GM19467 (cell line): ENCODE results near the gene LPP.
"Not testable (repeated sequence)": the region's sequence is repeated elsewhere in the genome, so short reads cannot be mapped to it uniquely, and the experiment has no call there.

Source experiments
- ATAC-seq: cut with Tn5 transposase; IDR thresholded peaks from one replicate; pipeline ENCODE4 v1.9.1; 2021; ENCODE audit warnings: mild to moderate bottlenecking, moderate library complexity; ENCODE audit not compliant: unreplicated experiment

LPP gene

DNA sequence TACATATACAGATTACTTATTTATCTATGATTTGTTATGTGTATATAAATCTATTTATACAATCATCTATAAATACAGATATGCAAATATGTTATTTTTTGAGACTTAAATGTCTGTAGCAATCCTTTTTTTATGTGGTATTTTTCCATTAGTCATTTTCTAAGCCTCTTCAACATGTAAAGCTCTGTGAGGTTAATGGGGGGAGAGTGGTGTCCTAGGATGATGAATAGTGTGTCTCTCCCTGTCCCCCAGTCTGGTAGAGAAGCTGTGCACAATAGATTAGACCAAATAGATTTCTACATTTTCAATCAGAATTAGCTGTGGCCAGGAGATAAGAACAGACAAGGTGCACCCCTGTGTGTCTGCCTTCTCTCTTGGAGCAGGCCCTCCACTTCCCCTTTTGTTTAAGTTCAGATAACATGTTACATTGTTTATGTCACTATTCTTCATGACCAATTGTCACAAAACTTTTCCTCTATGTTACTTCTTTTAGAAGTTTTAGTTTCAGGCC lies 453.9 kb downstream of the LPP start:
- no peak for ATAC-seq

DNA sequence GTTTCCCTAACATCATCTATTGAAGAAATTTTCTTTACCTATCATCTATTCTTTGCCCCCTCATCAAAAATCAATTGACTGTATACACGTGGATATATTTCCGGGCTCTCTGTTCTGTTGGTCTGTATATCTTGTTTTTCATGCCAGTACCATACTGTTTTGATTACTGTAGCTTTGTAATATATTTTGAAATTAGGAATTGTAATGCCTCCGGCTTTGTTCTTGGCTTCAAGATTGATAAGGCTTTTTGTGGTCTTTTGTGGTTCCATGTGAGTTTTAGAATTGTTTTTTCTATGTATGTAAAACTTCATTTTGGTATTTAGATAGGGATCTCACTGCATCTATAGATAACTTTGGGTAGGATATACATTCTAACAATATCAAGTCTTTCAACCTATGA lies 454.4 kb downstream of the LPP start:
- no peak for ATAC-seq

DNA sequence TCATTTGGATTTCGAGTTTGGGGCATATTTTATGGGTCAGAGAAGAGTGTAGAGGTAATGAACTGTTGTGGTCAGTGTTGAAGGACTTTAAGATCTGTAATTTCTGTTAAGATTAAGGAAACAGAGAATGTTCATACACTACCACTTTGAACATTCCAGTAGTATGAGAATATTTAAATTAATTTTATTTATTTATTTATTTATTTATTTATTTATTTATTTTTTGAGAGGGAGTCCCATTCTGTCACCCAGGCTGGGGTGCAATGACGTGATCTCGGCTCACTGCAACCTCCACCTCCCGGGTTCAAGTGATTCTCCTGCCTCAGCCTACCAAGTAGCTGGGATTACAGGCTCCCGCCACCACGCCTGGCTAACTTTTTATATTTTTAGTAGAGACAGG lies 459.8 kb downstream of the LPP start:
- not testable (repeated sequence) for ATAC-seq

DNA sequence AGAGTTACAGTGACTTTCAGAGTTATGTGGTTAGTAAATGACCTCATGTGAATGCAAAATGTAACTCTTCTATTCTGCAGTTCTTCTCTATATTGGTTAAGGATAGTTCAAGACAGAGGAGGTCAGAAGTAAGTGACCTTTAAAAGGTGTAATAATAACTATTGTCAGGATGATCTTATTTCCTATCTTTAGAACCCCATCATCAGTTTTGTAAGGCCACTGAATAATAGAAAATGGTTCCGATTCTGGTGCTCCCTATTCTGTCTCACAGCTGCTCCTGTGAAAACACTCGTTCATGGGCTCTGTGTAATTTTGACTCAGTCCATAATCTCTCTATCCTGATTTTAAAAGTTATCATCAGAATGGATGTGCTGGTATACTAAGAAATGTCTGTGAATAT lies 463.3 kb downstream of the LPP start:
- ATAC-seq = no peak

DNA sequence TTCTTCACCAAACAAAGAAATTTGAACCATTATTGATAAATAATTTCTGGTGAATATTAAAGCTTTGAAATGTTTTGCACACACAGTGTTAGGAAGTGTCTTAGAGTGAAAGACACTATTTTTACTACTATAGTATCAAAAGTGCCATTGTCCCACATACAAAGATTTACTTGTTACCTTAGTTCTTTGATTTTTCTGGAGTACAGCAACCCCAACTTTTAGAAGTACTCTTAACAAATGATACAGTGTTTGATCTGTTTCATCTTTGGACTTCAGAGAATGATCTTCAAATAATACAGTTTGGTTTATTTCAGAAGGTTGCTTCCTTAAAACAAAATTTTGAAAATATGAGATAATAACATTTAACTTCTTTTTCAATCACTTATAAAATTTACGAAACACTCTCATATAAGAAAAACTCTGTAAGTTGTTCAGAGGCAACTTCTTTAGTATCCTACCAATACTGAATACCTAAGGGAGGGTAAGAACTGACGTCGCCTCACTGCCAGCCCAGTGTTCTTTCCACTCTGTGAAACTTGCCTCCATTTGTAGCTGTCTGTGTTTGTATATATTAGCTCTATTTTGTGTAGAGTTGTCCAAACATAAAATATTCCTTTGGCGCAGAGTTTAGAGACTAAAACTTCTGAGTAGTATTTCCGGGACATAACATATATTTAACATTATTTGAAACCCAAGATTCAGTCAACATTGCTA lies 464.2 kb downstream of the LPP start:
- no peak for ATAC-seq

DNA sequence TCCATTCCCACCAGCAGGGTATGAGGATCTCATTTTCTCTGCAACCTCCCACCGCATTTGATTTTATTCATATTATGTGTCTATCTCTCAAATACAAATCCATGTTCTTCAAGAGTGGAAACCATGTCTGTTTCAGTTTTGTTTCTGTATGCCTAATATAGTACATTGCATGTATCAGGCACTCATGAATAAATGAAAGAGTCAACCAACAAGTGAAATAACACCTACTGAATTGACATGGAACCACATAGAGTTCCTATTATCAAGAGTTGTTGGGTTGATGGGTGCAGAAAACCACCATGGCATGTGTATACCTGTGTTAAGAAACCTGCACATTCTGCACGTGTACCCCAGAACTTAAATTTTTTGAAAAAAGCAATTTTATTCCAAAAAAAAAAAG lies 466.8 kb downstream of the LPP start:
- no peak for ATAC-seq

DNA sequence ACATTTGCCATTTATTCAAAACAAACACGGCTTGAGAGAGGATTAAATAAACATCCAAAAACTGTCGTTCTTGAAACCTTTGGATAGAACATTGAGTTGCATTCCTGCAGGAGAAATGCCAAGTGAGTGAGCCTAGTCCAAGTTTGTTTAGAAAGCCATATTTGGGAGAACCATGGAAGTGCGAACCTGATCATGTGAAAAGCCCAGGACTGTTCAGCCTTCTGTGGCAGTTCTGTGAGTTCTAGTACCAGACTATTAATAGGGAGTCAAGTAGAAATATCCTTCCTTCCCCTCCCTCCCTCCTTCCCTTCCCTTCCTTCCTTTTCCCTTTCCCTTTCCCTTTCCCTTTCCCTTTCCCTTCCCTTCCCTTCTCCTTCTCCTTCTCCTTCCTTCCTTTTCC lies 470.4 kb downstream of the LPP start:
- ATAC-seq = no peak

DNA sequence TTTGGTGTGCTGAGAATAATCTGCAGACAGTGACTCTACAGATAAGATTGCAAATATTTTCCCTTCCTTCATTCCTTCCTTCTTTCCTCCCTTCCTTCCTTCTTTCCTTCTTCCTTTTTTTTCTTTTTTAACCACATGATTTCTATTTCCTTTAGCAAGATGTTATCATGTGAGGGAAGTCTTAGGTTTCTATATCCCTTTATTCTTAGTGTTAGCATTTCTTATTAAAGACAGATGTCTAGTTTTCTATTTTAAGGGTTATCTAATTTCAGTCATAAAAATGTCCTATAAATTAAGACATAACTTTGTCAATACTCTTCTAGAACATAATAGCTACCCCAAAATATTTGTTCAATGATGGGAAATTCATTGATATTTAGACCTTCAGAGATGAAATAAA lies 470.9 kb downstream of the LPP start:
- no peak for ATAC-seq

DNA sequence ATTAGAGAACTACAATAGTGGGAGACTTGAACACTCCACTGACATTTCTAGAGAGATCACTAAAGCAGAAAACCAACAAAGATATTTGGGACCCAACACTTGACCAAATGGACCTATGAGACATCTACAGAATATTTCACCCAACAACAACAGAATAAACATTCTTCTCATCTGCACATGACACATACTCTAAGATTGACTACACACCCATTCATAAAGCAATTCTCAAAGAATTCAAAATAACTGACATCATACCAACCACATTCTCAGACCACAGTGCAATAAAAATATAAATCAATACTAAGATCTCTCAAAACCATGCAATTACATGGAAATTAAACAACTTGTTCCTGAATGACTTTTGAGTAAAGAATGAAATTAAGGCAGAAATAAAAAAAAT lies 473.7 kb downstream of the LPP start:
- ATAC-seq = no peak

DNA sequence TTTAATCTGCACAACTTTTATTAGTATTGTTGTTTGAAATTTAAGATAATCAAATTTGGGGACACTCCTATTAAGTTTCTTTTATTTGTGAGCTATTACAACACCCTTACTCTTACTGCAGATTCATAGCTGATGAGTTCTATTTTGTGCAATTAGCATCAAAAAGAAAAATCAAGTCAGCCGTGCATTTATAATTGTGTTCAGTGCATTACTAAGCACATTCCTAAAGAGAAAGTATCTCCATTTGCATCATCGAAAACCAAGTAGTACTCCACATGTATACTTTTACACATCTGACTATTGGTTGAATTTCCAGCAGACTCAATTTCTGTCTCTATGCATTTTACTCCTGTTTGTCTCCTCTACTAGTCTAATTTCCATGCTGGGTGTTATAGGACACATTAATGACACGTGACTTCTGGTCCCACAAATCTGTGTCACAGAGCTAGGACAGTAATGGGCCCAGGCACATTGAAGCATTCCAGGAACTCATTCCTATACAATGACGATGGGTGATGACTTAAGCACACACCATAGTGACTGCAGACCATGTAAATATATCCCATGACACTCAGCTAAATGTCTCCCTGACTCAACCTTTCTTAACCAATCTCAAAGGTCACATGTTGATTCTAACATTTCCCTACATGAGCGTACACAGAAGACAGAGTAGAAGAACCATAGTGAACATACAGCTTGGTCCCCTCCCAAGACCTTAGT lies 477.5 kb downstream of the LPP start:
- ATAC-seq = no peak

DNA sequence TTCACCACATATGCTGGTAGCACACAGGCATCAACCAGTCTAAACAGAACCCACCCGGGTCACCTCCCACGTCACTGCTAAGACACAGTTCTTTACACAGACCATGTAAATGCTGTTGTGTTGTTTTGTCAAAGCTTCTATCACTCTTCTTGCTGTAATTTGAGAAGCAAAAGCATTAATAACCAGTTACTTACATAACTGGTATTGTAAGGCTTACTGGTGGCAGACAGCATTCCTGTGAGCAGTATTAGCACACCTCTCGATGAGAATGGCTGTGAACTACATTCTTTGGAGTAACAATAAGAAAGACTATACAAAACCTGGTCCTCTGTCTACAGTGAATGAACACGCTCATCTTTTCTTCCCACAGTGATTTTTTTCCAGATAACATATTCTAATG lies 479.2 kb downstream of the LPP start:
- ATAC-seq = no peak

DNA sequence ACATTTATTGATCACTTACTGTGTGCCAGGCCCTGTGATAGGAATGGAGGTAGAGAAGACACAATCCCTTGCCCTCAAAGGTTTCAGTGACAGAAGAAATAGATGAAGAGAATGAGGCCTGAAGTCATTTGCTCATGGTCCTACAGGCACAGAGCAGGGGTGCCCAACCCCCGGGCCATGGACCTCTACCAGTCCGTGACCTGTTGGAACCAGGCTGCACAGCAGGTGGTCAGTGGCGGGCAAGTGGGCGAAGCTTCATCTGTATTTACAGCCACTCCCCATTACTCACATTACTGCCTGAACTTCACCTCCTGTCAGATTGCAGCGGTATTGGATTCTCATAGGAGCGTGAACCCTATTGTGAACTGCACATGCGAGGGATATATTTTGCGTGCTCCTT lies 480.3 kb downstream of the LPP start:
- ATAC-seq = no peak

DNA sequence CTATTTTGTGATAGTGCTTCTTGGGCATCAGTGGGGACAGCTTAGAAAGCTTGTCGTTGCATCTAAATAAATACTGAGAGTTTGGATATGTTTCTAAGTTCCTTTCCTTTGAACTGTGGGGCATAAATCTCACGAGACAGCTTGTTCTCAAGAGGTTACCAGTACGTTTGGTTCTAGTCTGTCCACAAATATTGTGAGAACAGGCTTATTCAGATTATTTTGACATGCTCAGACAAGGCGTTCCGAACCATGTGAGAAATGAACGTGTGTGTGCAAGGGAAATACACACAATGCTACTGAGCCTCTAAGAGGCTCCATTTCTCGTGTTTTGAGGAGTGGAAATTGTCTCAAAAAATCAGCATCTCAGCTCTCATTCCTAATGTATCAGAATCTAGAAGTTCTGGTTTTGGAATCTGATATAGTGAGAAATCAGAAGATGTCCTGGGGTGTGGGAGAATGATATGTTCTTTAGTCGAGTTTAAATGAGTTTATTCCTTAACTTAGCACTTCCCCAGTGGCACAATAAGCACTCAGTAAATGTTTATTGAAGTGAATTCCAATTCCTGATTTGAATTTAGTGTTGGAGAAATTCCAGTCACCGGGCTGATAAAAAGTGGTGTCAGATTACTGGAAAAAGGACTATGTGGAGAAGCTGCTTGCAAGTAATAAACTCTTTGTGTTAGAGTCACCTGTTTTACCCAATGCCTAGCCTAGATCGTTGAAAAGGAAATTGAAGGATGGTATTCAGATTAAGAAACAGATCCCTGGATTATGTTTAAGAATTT lies 481.5 kb downstream of the LPP start:
- no peak for ATAC-seq

DNA sequence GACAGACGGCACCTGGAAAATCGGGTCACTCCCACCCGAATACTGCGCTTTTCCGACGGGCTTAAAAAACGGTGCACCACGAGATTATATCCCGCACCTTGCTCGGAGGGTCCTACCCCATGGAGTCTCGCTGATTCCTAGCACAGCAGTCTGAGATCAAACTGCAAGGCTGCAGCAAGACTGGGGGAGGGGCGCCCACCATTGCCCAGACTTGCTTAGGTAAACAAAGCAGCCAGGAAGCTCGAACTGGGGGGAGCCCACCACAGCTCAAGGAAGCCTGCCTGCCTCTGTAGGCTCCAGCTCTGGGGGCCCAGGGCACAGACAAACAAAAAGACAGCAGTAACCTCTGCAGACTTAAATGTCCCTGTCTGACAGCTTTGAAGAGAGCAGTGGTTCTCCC lies 482.3 kb downstream of the LPP start:
- not testable (repeated sequence) for ATAC-seq

DNA sequence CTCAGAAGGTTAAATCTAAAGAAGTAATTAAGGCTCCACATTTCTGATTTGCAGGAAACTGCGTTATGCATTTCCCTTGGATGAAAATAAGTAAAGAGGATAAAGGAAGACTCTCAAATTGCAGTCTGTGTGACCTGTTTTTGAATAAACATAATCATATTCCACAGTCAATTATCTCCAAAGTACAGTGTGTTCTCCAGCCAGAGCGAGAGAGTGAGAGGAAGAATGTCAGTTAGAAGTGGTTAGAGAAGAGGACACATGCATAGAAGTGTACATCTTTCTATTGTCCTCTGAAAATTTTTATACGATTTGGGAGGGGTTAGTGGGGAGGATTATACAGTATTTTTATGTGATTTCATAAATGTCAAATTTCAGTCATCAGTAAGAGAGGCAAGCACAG lies 487.1 kb downstream of the LPP start:
- no peak for ATAC-seq

DNA sequence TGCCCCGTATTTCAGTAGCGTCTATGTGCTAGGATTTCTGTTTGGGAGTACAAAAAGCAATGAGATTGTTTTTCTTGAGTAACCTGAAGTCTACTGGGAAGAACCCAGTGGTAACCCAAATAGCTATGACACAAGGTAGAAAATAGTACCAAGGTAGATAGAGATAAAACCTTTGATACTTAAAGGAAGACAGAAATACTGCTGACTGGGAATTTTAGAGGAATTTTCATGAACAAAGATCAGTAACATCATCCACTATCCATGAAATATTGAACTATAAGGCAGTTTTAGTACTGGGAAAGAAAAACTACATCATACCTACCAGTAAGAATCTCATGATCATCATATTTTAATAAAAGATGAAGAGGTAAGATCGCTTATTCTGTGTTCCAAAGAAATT lies 489.8 kb downstream of the LPP start:
- no peak for ATAC-seq

DNA sequence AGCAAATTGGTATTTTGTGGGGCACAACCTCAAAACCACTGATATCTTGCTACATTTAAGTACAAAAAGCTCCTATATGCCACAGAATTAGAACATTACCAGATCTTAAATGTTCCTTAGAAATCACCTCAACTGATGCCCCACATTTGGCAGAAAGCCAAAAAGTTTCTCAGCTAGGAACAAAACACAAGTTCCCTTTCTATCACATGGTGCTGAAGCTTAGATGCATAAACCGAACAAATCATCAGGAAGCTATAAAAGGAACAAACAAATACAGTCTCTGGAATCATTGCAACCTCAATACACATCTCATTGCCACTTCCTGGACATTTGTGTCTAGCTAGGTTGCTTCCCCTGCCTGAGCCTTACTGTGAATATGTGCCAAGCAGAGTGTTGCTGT lies 492.6 kb downstream of the LPP start:
- ATAC-seq = no peak

DNA sequence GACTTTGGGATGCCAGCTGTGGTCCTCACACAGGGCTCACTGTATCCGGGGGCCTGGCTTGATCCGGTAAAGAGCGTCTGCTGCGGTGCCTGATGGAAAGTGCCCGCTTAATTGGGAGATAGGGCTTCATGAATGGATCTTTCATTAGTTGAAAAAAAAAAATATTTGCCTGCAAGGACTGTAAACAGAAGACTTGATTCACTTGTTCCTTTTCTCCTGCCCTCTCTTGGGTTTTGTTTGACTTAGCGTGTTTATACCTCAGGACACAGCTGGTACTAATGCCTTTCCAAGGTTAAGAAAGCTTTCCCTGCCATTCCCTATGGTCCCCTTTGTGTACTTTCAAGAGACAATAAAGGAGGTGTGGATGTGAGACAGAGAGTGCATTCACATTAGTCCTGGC lies 493.3 kb downstream of the LPP start:
- no peak for ATAC-seq

DNA sequence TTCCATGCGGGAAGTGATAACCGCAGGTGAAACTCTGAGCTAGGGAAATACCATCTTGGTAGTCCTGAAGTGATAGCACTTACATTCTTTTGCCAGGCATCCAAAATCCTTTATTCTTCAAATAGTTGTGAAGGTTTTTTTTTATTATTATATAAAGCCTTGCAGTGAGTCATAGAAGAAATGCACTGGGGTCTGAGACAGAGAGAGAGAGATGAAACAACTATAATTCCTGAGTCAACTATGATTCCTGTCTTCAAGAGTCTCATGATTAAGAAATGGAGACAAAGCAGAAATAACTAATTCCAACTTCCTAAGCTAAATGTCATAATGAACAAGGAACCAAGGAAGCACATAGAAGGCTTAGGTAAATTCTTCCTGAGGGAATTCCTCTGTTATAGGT lies 495.6 kb downstream of the LPP start:
- ATAC-seq = no peak

DNA sequence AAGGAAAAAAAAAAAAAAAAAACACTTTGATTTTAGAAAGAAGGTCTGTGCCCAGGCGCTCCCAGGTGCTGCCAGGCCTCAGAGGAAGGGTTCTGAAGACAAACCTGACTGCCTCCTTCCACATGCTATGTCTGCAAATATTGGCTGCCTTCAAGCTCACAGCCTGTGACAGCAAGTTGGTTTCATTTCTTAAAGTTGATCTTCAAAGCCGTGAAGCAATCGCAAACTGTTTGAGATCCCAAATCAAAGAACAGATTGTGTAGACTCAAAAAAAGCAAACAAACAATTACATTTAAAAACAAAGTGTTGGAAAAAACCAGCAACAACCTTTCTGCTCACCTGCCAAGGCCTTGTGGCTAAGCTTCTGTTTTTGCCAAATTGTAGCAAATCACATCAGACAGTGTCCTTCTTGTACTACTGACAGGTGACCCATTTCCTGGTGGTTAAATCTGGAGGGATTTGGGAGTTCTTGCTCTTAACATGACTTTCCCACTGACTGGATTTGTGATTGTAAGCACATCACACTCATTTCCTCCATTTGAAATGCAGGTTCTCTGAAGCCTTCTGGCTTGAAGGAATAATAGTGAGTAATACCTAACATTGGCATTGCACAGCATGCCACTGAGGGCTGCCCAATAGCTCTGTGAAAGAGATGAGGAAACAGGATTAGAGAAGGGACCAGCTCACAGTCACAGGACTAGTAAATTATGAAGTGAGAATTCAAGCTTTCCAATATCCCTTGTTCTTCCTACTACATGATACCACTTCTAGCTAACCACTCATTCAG lies 502.4 kb downstream of the LPP start:
- ATAC-seq = no peak

DNA sequence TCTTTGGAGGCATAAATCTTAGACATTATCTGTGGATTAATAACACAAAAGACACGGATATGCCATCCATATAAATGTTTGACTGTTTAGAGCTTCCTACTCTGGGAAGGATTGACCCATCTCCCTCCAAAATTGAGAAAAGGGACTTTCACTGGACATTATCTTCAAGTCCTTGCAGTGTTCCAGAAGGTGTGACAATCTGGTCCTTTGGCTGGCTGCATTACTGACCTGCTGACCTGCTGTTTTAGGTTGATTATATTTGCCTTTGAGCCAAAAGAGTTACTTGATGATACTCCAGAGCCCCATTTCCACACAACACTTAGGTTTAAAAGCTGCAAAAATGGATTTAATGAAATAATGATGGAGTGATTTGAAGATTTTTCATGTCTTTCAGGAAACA lies 504.6 kb downstream of the LPP start:
- ATAC-seq = no peak
